GM12872 (cell line): ENCODE results near the gene MIP.
A peak's percentile ranks its signal among the peaks of the same experiment; 100 is the strongest.

Experiments used
- CTCF ChIP-seq: IDR thresholded peaks from 3 replicates; pipeline ENCODE4 v1.5.1; 2011; ENCODE audit warnings: low read depth, mild to moderate bottlenecking, low read length, moderate library complexity; ENCODE audit not compliant: insufficient read depth

The MIP gene

GRCh38 chr12:56479625-56480024 is 25.2 kb upstream of the MIP start:
- no peak for TF ChIP-seq CTCF

GRCh38 chr12:56477521-56478225 is 23.2 kb upstream of the MIP start:
- no peak for TF ChIP-seq CTCF

- TF ChIP-seq CTCF, result no peak
Measured at GRCh38 chr12:56476972-56477432, 22.5 kb upstream of the MIP start.

- TF ChIP-seq CTCF, result no peak
Measured at GRCh38 chr12:56476143-56476542, 21.7 kb upstream of the MIP start.

- no peak for TF ChIP-seq CTCF
Measured at GRCh38 chr12:56474389-56474788, 19.9 kb upstream of the MIP start.

GRCh38 chr12:56469007-56469930 is 14.8 kb upstream of the MIP start:
- no peak for TF ChIP-seq CTCF

- peak; percentile 28; the same call in 2 of the 3 replicates for TF ChIP-seq CTCF
Measured at GRCh38 chr12:56468216-56469006, 14.0 kb upstream of the MIP start, which contains the start of gene SPRYD4. Gene SPRYD4, plus strand, starts transcription at chr12:56468578. Its CDS starts 14 bp downstream, at chr12:56468592.
